GM12892 (cell line): ENCODE measurements around the gene PDE7B.

Experiments used
- POLR2A ChIP-seq: IDR thresholded peaks from 2 replicates; pipeline ENCODE4 v1.6.1; 2011; ENCODE audit warnings: low read depth, low read length, control low read depth
- POLR2AphosphoS5 ChIP-seq: IDR thresholded peaks from 2 replicates; pipeline ENCODE4 v1.6.1; 2011; ENCODE audit warnings: low read depth, low read length, control low read depth

DNA sequence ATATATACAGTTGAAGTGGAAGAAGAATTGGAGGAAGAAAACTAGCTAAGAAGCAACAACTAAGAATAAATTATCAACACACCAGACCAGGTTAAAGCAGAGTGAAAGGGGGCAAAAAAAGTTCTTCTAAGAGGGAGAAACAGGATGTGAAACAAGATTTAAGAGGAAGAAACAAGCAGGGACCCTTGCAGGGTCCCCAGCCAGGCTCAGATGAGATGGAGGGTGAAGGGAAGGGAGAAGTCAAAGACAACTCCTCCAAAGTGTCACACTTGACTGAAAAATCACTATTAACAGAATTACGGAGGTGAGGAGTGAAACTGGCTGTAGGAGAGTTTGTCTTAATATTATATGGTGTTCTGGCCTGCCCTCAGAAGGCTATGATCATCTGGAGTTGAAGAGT is 333.2 kb downstream of the PDE7B start:
- no peak for TF ChIP-seq POLR2A
- TF ChIP-seq POLR2AphosphoS5, result no peak
